NOMO-1 treated with DMSO at 0.1 percent for 48 hours (cell line): ENCODE measurements around the gene MB.
A peak's percentile ranks its signal among the peaks of the same experiment; 100 is the strongest.
"Not testable (repeated sequence)": the region's sequence is repeated elsewhere in the genome, so short reads cannot be mapped to it uniquely, and the experiment has no call there.

Source experiments
- DNase-seq: peaks from one replicate; lab custom pipeline; 2025; ENCODE audit not compliant: unreplicated experiment; lab: John Stamatoyannopoulos, UW

Gene MB

GRCh38 chr22:35638001-35638400 is 20.9 kb upstream of the MB start:
- DNase-seq = no peak

GRCh38 chr22:35637254-35637653 is 20.1 kb upstream of the MB start:
- DNase-seq = no peak

GRCh38 chr22:35634943-35635540 is 17.9 kb upstream of the MB start:
- no peak for DNase-seq

- peak; percentile 22 for DNase-seq
These were observed 16.9 kb upstream of the MB start for GRCh38 chr22:35634015-35634414.

GRCh38 chr22:35633520-35633919 is 16.4 kb upstream of the MB start:
- DNase-seq = no peak

- no peak for DNase-seq
These were observed 15.8 kb upstream of the MB start for GRCh38 chr22:35632935-35633334.

GRCh38 chr22:35631597-35631996 is 14.5 kb upstream of the MB start:
- peak; percentile 70 for DNase-seq

GRCh38 chr22:35630891-35631290 is 13.8 kb upstream of the MB start:
- DNase-seq = no peak

- no peak for DNase-seq
These were observed 13.3 kb upstream of the MB start for GRCh38 chr22:35630387-35630793.

GRCh38 chr22:35629406-35630216 is 12.5 kb upstream of the MB start:
- peak; percentile 15 for DNase-seq

- DNase-seq = no peak
These were observed 11.6 kb upstream of the MB start for GRCh38 chr22:35628732-35629131.

GRCh38 chr22:35627267-35628041 is 10.3 kb upstream of the MB start:
- peak; percentile 54 for DNase-seq

- DNase-seq = no peak
These were observed 8.8 kb upstream of the MB start for GRCh38 chr22:35625763-35626432.

GRCh38 chr22:35624547-35624946 is 7.4 kb upstream of the MB start:
- no peak for DNase-seq

- not testable (repeated sequence) for DNase-seq
These were observed 6.8 kb upstream of the MB start for GRCh38 chr22:35623885-35624284.

- DNase-seq = no peak
These were observed 5.2 kb upstream of the MB start for GRCh38 chr22:35622191-35622913.

GRCh38 chr22:35621451-35621850 is 4.3 kb upstream of the MB start:
- no peak for DNase-seq

GRCh38 chr22:35620624-35621251 is 3.6 kb upstream of the MB start:
- no peak for DNase-seq

- no peak for DNase-seq
These were observed 2.4 kb upstream of the MB start for GRCh38 chr22:35619336-35620094.
